NCI-H2171 (cell line): Measurements from ENCODE around the gene FRYL.
A peak's percentile ranks its signal among the peaks of the same experiment; 100 is the strongest.

ENCODE experiments used
- DNase-seq: peaks from one replicate; lab custom pipeline; 2025; lab: John Stamatoyannopoulos, UW

Gene FRYL

DNA sequence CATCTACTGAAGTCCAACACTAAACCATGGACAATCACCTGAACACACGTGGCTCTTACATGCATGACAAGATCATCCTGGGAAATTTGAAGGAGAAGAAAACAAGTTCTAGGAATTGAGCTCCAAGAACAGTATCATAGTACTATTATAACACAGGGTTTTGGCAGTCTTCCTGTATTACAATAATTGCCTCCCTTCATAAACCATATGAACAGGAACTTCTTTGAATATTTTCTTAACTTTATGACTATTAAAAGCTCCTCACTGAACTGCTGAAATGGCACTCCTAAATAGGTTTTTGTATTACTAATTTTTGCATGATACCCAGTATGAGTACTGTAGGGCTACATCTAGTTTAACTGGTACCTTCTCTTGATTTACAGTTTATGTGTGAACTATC, 160.0 kb downstream of the FRYL start:
- DNase-seq = no peak

GRCh38 chr4:48604527-48604926, 175.6 kb downstream of the FRYL start:
- DNase-seq = no peak

GRCh38 chr4:48604041-48604440, 176.0 kb downstream of the FRYL start:
- no peak for DNase-seq

DNA sequence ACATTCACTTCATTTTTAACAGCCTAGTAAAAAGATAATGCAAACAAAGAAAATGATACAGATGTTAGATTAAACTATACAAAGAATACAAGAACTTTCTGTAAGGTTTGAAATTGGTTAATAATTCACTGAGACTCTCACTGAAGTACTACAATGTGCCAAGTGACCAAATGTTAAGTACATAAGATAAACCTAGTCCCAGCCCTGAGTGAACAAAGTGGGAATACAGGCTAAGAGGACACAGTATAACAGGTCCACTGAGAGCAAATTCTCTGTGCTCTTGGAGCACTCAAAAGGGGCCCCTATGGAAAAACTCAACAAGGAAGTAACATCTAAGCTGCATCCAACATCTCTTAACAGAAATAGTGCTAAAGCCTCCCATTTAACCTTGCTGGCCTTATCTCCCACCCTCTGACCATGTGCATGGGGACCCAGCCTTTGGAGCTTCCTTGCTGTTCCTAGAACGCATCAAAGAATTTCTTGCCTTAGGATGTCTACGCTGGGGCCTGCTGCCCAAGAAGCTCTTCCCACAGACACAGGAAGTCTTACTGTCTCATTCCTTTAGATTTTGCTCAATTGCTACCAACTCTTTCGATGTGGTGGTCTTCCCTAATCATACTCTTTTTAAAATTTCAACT, 176.6 kb downstream of the FRYL start:
- DNase-seq = no peak

DNA sequence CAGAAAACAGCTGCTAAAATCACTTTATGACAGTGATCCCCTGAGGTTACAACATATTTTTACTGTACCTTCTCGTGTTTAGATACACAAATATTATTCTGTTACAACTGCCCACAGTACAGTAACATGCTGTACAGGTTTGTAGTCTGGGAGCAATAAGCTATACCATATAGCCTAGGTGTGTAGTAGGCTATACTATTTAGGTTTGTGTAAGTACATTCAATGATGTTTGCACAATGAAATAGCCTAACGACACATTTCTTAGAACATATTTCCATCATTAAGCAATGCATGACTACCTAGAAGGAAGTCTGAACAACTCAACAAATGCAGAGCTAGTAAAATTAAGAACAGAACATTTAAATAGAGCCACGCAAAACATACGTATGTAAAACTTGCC, 177.3 kb downstream of the FRYL start:
- DNase-seq = no peak

- no peak for DNase-seq
Measured at GRCh38 chr4:48602222-48602621, 177.9 kb downstream of the FRYL start.

GRCh38 chr4:48596336-48596735, 183.7 kb downstream of the FRYL start:
- DNase-seq = no peak

- DNase-seq = no peak
Measured at GRCh38 chr4:48594180-48594579, 185.9 kb downstream of the FRYL start.

DNA sequence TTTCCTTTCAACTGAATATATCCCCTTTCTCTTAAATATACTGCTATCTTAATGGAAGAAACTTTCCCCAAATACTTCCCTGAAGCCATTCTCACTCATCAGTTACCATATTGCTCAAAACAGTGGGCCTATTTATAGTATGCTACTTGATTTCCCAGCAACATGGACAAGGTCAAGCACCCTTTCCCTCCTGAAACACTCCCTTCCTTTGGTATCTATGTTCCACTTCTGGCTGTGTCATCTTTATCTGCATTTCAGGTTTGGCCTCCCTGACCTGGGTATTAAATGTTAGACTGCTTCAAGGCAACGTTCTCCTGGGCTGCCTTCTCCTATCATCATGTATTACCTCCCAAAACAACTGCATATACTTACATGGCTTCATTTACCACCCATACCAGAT, 188.7 kb downstream of the FRYL start:
- DNase-seq = no peak

DNA sequence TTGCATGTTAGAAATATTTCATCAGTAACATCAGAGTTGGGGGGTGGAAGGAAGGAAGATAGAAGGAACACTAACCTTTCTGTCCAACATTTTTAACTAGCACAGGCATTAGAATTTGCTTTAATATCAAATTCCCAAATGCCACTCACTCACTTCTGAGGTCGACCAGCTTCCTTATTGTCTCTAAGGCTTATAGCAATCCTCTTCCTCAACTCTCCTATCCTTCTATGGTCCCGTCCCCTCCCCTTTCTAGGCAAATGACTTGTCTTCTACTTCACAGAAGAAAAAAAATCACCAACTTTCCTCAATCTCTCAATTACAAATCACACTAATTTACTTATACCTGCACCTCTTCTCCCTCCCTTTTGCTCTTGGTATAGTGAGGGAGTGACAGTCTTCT, 189.2 kb downstream of the FRYL start:
- DNase-seq = no peak

- DNase-seq = no peak
Measured at GRCh38 chr4:48589098-48589445, 191.0 kb downstream of the FRYL start.

DNA sequence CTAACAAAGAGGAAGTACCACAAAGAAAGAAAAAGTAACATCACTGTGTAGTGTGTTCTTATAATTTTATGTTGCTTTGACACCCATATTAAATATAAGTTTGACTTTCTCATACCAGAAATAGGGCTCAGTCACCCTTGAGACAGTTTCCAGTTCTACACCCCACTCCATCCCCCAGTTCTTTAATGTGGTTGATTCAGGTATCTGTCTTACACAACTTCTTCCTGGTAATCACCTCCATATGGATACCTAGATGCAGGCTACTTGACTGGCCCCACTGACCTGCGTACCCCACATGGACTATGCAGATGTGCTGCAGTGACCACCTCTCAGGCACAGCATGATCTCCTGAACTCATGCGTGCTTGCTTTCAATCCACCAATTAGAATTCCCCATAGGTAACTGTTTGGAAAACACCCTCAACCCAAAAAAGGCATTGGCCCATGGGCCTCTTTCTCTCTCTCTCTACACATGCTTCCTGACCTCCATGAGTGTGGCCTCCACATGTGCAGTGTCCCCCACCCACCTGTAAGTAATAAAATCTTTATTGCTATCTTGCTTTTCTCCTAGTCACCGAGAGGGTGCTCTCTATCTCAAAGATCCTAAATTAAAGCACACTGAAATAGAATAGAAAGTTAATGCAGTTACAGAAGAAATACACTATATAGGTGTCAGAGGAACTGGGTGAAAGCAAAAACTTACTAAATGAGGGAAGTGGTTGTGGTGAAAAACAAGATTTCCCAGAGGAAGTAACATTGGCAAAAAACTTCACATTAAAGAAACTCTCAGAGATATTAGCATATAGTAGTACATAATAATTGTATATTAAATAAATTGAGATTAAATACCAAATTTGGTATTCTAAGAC, 191.6 kb downstream of the FRYL start:
- no peak for DNase-seq

DNA sequence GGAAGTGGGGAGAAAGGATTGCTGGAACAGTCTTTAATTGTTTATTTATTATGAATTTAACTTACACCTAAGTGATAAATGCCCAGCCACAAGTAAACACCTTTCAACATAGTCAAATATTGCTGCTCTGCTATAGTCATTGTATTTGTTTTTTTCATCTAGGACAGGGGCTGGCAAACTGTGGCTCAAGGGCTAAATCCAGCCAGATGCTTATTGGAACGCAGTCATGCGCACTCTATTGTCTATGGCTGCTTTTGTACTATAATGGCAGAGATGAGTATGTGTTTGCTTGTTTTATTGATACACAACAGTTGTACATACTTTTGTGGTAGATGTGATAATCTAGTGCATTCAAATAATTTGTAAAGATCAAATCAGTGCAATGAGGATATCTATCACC, 194.7 kb downstream of the FRYL start:
- no peak for DNase-seq

GRCh38 chr4:48578132-48578968, 201.7 kb downstream of the FRYL start:
- peak; percentile 4 for DNase-seq

- no peak for DNase-seq
Measured at GRCh38 chr4:48575964-48576363, 204.1 kb downstream of the FRYL start.

DNA sequence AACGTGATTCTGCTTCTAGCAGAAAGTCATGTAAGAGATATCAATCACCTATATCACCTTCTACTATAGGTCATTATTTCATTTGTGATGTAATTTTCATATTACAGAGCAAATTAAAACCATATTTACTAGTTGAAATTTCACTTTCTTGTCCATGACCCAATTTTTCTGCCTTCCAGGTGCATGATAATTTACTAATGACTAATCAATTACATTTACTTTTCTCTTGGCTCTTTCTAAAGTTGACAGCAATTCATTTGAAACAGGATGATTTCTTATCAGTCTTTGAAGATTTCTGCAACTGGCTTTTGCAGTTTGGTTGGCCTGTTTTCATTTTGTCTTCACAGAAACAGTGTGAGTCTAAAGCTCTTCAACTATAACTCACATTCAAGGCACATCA, 208.6 kb downstream of the FRYL start:
- DNase-seq = no peak

GRCh38 chr4:48570646-48571220, 209.3 kb downstream of the FRYL start:
- DNase-seq = no peak

DNA sequence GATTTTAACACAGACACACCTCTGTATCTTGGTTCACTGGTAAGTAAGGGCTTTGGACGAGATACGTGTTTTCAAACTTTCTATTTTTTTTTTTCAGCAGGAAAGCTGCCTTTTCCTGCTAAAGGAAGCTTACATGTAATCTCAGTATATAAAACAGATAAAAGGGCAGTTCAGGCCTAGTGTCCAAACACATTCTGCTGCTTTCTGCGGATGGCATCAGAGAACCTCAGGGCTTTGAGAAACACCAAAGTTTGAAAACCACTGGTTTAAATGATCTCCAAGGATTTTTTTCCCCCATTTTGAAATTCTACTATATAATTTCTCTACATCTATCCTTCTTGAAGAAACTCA, 214.1 kb downstream of the FRYL start:
- DNase-seq = no peak

DNA sequence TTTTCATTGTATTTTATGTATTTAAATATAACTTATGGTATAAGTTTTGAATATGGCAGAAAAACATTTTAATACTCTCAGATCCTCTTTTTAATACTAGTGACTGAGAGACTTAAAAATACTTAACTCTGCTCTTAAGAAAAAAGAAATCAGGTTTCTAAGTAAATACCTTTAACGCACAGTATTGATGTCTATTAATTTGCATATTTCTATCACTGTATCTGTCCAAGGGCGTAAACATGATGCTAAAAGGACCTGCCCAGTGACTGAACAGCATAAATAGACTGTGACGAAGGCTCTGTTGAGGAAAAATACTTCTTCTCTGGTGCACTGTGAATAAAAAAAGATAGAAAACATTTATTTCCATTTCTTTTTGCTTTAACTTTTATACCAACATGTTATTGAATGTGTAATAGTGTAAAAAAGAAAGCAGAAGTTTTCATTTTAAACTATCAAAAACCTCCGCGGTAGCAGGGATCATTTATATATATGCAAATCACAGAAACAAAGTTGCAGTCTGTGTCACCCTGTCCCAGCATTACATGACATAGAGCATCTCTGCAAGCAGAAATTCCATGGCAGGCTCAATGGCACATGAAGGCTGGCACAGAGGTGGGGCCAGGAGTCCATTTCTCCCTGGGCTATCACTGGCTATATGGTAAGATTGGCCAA, 214.6 kb downstream of the FRYL start:
- DNase-seq = no peak

- no peak for DNase-seq
Measured at GRCh38 chr4:48564151-48564550, 215.9 kb downstream of the FRYL start.

- no peak for DNase-seq
Measured at GRCh38 chr4:48558819-48559218, 221.3 kb downstream of the FRYL start.

DNA sequence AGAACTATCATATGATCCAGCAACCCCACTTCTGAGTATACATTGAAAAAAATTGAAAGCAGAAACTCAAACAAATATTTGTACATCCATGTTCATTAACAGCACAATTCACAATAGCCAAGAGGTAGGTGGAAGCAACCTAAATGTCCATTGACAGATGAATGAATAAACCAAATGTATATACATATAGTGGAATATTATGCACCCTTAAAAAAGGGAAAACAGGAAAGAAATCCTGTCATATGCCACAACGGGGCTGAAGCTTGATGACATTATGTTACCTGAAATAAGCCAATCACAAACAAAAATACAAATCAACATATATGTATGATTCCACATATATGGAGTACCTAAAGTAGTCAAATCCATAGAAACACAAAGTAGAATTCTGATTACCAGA, 222.1 kb downstream of the FRYL start:
- no peak for DNase-seq
